H9 (cell line): ENCODE results near the gene SYDE2. TPM values are rescaled to one million over a fixed set of nuclear protein-coding genes. Genes with fewer than 3 reads are reported as not detected.

Experiments used
- DNase-seq: peaks from one replicate; pipeline ENCODE4 v3.0.0-alpha.2; 2017
- H2AFZ ChIP-seq: one replicate; pipeline ENCODE4 v1.6.1; 2013; ENCODE audit warnings: mild to moderate bottlenecking, low read length, control low read depth, moderate library complexity
- H2AK5ac ChIP-seq: 2 replicates; pipeline ENCODE4 v1.6.1; 2013; ENCODE audit warnings: low read length, control low read depth, mixed read lengths; ENCODE audit not compliant: insufficient read length
- H2BK120ac ChIP-seq: one replicate; pipeline ENCODE4 v1.6.1; 2013; ENCODE audit warnings: low read depth, mild to moderate bottlenecking, low read length, control low read depth, inconsistent platforms; ENCODE audit not compliant: poor library complexity, severe bottlenecking
- H2BK12ac ChIP-seq: 2 replicates; pipeline ENCODE4 v1.6.1; 2013; ENCODE audit warnings: low read length, control low read depth, mixed read lengths, low read depth; ENCODE audit not compliant: insufficient read length
- H2BK15ac ChIP-seq: 2 replicates; pipeline ENCODE4 v1.6.1; 2013; ENCODE audit warnings: low read depth, low read length, control low read depth
- H2BK20ac ChIP-seq: one replicate; pipeline ENCODE4 v1.6.1; 2013; ENCODE audit warnings: low read depth, mild to moderate bottlenecking, low read length, control low read depth, inconsistent platforms; ENCODE audit not compliant: poor library complexity, severe bottlenecking
- H2BK5ac ChIP-seq: 2 replicates; pipeline ENCODE4 v1.6.1; 2013; ENCODE audit warnings: low read length, control low read depth, mixed read lengths; ENCODE audit not compliant: insufficient read length
- H3K14ac ChIP-seq: 2 replicates; pipeline ENCODE4 v1.6.1; 2013; ENCODE audit warnings: low read length, control low read depth; ENCODE audit not compliant: insufficient read depth
- H3K18ac ChIP-seq: 2 replicates; pipeline ENCODE4 v1.6.1; 2013; ENCODE audit warnings: low read depth, mild to moderate bottlenecking, mixed read lengths, low read length, control low read depth; ENCODE audit not compliant: insufficient read length
- H3K23ac ChIP-seq: 2 replicates; pipeline ENCODE4 v1.6.1; 2013; ENCODE audit warnings: low read length, control low read depth, mixed read lengths, low read depth; ENCODE audit not compliant: insufficient read length
- H3K23me2 ChIP-seq: 2 replicates; pipeline ENCODE4 v1.6.1; 2013; ENCODE audit warnings: low read depth, mild to moderate bottlenecking, mixed read lengths, low read length, control low read depth; ENCODE audit not compliant: insufficient read length, poor library complexity, severe bottlenecking
- H3K27ac ChIP-seq: 2 replicates; pipeline ENCODE4 v1.5.1; 2013; ENCODE audit warnings: low read length, control low read depth, mixed read lengths, low read depth; ENCODE audit not compliant: insufficient read length
- H3K27me3 ChIP-seq: 2 replicates; pipeline ENCODE4 v1.6.1; 2013; ENCODE audit warnings: low read length, control low read depth, inconsistent platforms; ENCODE audit not compliant: insufficient read depth
- H3K4ac ChIP-seq: 2 replicates; pipeline ENCODE4 v1.6.1; 2013; ENCODE audit warnings: low read depth, mild to moderate bottlenecking, control low read depth, inconsistent platforms, low read length, moderate library complexity
- H3K4me1 ChIP-seq: 2 replicates; pipeline ENCODE4 v1.6.1; 2013; ENCODE audit warnings: low read length, control low read depth, inconsistent platforms; ENCODE audit not compliant: insufficient read depth
- H3K4me2 ChIP-seq: 2 replicates; pipeline ENCODE4 v1.6.1; 2013; ENCODE audit warnings: low read length, control low read depth, mixed read lengths; ENCODE audit not compliant: insufficient read length, insufficient read depth
- H3K56ac ChIP-seq: 2 replicates; pipeline ENCODE4 v1.6.1; 2013; ENCODE audit warnings: low read depth, mild to moderate bottlenecking, mixed read lengths, low read length, control low read depth; ENCODE audit not compliant: insufficient read length
- H3K79me1 ChIP-seq: 2 replicates; pipeline ENCODE4 v1.6.1; 2013; ENCODE audit warnings: low read depth, mild to moderate bottlenecking, moderate library complexity, low read length, control low read depth, inconsistent platforms; ENCODE audit not compliant: insufficient read depth, poor library complexity, severe bottlenecking
- H3K79me2 ChIP-seq: 2 replicates; pipeline ENCODE4 v1.6.1; 2013; ENCODE audit warnings: low read length, control low read depth, inconsistent platforms; ENCODE audit not compliant: insufficient read depth
- H3K9ac ChIP-seq: 2 replicates; pipeline ENCODE4 v1.6.1; 2013; ENCODE audit warnings: low read length, control low read depth, mixed read lengths; ENCODE audit not compliant: insufficient read length; ENCODE audit errors: extremely low read depth
- H3K9me3 ChIP-seq: one replicate; pipeline ENCODE4 v1.6.1; 2013; ENCODE audit warnings: low read depth, low read length, inconsistent platforms; ENCODE audit not compliant: control insufficient read depth
- H3T11ph ChIP-seq: one replicate; pipeline ENCODE4 v1.6.1; 2013; ENCODE audit warnings: mild to moderate bottlenecking, low read length, control low read depth, inconsistent platforms
- H4K20me1 ChIP-seq: one replicate; pipeline ENCODE4 v1.6.1; 2013; ENCODE audit not compliant: control insufficient read depth, insufficient read length, insufficient read depth
- H4K5ac ChIP-seq: 2 replicates; pipeline ENCODE4 v1.6.1; 2013; ENCODE audit warnings: low read depth, mild to moderate bottlenecking, mixed read lengths, low read length, control low read depth; ENCODE audit not compliant: insufficient read length
- H4K8ac ChIP-seq: replicated peaks from 2 replicates; pipeline ENCODE4 v1.6.1; 2013; ENCODE audit warnings: low read length, control low read depth, mixed read lengths, low read depth; ENCODE audit not compliant: insufficient read length
- H4K91ac ChIP-seq: 2 replicates; pipeline ENCODE4 v1.6.1; 2013; ENCODE audit warnings: low read depth, mild to moderate bottlenecking, moderate library complexity, mixed read lengths, low read length, control low read depth; ENCODE audit not compliant: insufficient read length
- H3K27ac Mint-ChIP-seq, 3 experiments: 2 replicates in 2 of 3; 3 replicates in 1 of 3; pipeline ENCODE4 v1.8.0; 2020 to 2021; ENCODE audit warnings: mixed read lengths in 3 of 3, mild to moderate bottlenecking in 1 of 3, moderate library complexity in 1 of 3
- H3K27me3 Mint-ChIP-seq: 2 replicates; pipeline ENCODE4 v1.8.0; 2021; ENCODE audit warnings: low read depth, mild to moderate bottlenecking, moderate library complexity, mixed read lengths
- H3K36me3 Mint-ChIP-seq, 3 experiments: 2 replicates in 2 of 3; 3 replicates in 1 of 3; pipeline ENCODE4 v1.8.0; 2020 to 2021; ENCODE audit warnings: low read depth in 3 of 3, mixed read lengths in 3 of 3; ENCODE audit not compliant: insufficient read depth in 1 of 3
- H3K4me1 Mint-ChIP-seq, 2 experiments: 2 replicates each; pipeline ENCODE4 v1.8.0; 2020; ENCODE audit warnings: mixed read lengths in 2 of 2
- H3K4me3 Mint-ChIP-seq, 2 experiments: 2 replicates in 1 of 2; 3 replicates in 1 of 2; pipeline ENCODE4 v1.8.0; 2020 to 2021; ENCODE audit warnings: mild to moderate bottlenecking in 2 of 2, mixed read lengths in 2 of 2, moderate library complexity in 1 of 2
- H3K9me3 Mint-ChIP-seq, 2 experiments: 2 replicates in 1 of 2; 3 replicates in 1 of 2; pipeline ENCODE4 v1.8.0; 2020; ENCODE audit warnings: mild to moderate bottlenecking in 2 of 2, mixed read lengths in 2 of 2, moderate library complexity in 1 of 2
- WGBS: extraction: QIAGEN DNeasy Blood & Tissue Kit; methylation state at CpG from one replicate; pipeline ENCODE4 v1.1.7; 2013; ENCODE audit warnings: missing lambda C conversion rate, low lambda C conversion rate, mixed read lengths; ENCODE audit not compliant: insufficient read length; ENCODE audit errors: extremely low coverage; 5-methylcytosine and 5-hydroxymethylcytosine counted together
- total RNA-seq: library from RNA; stranded (reverse); gene quantifications from 2 replicates; pipeline ENCODE4 v1.2.1, GENCODE V29; 2021
- TF ChIP-seq, protein P1 (sequence below): fragments of 200-600 bp; sonication (generic); conservative IDR thresholded peaks from 3 replicates; pipeline ENCODE4 v1.8.0; 2021; ENCODE audit warnings: antibody characterized with exemption, mild to moderate bottlenecking

Gene SYDE2
- total RNA-seq, 1 experiment from 2014 or later, result 12.4 TPM

DNA sequence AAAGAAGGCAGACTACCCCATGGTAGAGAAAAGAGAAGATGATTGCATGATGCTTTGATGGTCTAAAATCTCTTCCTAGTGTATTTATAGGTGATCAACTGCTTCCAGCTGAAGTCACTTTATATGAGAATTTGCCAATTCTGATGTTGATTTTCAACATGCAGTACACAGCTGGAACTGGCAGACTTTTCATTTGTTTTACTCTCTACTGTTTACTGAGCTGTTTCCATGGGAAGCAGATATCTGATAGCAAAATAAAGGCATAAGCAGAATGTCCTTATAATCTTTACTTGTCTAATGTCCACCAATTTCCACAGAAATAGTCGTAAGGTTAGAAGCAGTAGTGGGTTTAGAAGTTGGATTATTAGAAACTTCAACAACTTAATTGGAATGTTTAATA lies 74.9 kb downstream of the SYDE2 start:
- Histone ChIP-seq H3K4me2 (no peak overlapping the region), H2BK5ac (no peak overlapping the region), H2BK20ac (no peak overlapping the region), H2BK120ac (no peak overlapping the region), H3K56ac (no peak overlapping the region), H4K5ac (no peak overlapping the region), H4K91ac (no peak overlapping the region), H3K79me2 (no peaks in the 10 kb centered on the region), H3K79me1 (no peaks in the 10 kb centered on the region), H3K4ac (no peak overlapping the region), H3K9ac (no peak overlapping the region), H3T11ph (no peak overlapping the region), H4K8ac (no peak overlapping the region), H2AK5ac (no peak overlapping the region), H3K27me3 (no peaks in the 10 kb centered on the region), H3K23me2 (no peaks in the 10 kb centered on the region), H3K4me1 (no peaks in the 10 kb centered on the region), H3K27ac (no peak overlapping the region), H2BK12ac (no peak overlapping the region), H4K20me1 (no peaks in the 10 kb centered on the region), H3K23ac (no peak overlapping the region), H3K9me3 (no peaks in the 10 kb centered on the region), H3K14ac (no peak overlapping the region), H2AFZ (no peak overlapping the region), H2BK15ac (no peak overlapping the region), H3K18ac (no peak overlapping the region)
- Mint-ChIP-seq H3K27ac (no peak overlapping the region), H3K27me3 (no peaks in the 10 kb centered on the region), H3K36me3 (no peaks in the 10 kb centered on the region), H3K9me3 (no peaks in the 10 kb centered on the region), H3K4me1 (peaks cover 8 to 12% of the 10 kb centered on the region in 2 experiments), H3K4me3 (no peak overlapping the region)
- TF ChIP-seq, protein P1, sequence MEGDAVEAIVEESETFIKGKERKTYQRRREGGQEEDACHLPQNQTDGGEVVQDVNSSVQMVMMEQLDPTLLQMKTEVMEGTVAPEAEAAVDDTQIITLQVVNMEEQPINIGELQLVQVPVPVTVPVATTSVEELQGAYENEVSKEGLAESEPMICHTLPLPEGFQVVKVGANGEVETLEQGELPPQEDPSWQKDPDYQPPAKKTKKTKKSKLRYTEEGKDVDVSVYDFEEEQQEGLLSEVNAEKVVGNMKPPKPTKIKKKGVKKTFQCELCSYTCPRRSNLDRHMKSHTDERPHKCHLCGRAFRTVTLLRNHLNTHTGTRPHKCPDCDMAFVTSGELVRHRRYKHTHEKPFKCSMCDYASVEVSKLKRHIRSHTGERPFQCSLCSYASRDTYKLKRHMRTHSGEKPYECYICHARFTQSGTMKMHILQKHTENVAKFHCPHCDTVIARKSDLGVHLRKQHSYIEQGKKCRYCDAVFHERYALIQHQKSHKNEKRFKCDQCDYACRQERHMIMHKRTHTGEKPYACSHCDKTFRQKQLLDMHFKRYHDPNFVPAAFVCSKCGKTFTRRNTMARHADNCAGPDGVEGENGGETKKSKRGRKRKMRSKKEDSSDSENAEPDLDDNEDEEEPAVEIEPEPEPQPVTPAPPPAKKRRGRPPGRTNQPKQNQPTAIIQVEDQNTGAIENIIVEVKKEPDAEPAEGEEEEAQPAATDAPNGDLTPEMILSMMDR, result no peak
- no peak for DNase-seq
- no CpG with 5 or more reads among the region's 1 CpG for WGBS
